Suprapubic skin (tissue), 3 donors: ENCODE data around the gene BCKDK.

Experiments
- CTCF ChIP-seq, 2 donors: fragments of 200-600 bp in 1 of 2; fragments of 450-650 bp in 1 of 2; sonication (generic) in 1 of 2; IDR thresholded peaks; one replicate each; pipeline ENCODE4 v1.5.1; 2016 to 2019; ENCODE audit warnings: antibody characterized with exemption in 2 of 2, mild to moderate bottlenecking in 1 of 2, moderate library complexity in 1 of 2
- POLR2AphosphoS5 ChIP-seq, 3 donors: sonication (generic); formaldehyde crosslinking; IDR thresholded peaks; one replicate each; pipeline ENCODE4 v1.6.1; 2017; ENCODE audit warnings: antibody characterized with exemption in 3 of 3

GRCh38 chr16:31129568-31130335 lies 21.6 kb downstream of the BCKDK start:
- TF ChIP-seq CTCF (IDR thresholded peaks at IDR 0.05) (no peak), POLR2AphosphoS5 (IDR thresholded peaks at IDR 0.05) (no peak)
